Vein endothelial cell (primary cell): ENCODE results near the gene PAQR3. TPM values are rescaled to one million over a fixed set of nuclear protein-coding genes. Genes with fewer than 3 reads are reported as not detected.

ENCODE experiments used
- small RNA-seq: library from RNA; depleted of rRNA; stranded (forward); fragments of <200 nt; gene quantifications from one replicate; pipeline ENCODE3, GENCODE V24; 2012
- total RNA-seq: library from RNA; depleted of rRNA; stranded (reverse); fragments of >200 nt; gene quantifications from 2 replicates; pipeline ENCODE4 v1.2.3, GENCODE V29; 2012

The PAQR3 gene, protein sequence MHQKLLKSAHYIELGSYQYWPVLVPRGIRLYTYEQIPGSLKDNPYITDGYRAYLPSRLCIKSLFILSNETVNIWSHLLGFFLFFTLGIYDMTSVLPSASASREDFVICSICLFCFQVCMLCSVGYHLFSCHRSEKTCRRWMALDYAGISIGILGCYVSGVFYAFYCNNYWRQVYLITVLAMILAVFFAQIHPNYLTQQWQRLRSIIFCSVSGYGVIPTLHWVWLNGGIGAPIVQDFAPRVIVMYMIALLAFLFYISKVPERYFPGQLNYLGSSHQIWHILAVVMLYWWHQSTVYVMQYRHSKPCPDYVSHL
- total RNA-seq, result 10.5 and 16.9 TPM in 2 replicates

DNA sequence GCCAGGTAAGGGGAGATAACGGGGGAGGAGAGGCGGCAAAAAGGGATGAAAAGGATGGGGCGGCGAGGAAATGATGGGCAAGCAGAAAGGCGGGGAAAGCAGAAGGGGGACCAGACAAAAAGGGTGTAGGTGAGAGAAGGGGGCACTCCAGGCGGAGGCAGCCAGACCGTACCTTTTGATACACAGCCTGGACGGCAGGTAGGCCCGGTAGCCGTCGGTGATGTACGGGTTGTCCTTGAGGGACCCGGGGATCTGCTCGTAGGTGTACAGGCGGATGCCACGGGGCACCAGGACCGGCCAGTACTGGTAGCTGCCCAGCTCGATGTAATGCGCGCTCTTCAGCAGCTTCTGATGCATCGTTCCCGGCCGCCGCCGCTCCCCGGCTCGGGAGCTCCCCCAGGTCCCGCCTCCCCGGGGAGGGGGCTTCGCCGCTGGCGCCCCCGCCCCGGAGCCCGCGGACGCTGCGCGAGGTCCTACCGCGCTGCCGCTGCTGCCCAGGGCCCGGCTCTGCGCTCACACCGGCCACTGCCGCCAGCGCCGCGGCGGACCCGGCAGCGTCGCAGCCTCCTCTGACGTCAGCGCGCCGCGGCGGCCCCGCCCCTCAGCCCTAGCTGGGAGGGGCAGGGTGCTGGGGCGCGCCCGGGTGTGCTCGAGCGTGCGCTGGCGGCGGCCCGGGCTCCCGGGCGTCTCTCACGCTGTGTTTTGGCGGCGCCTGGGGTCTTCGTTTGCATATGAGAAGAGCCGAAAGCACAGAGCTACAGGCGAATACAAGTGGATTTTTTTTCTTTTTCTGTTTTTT is at the start of gene PAQR3:
TSS of gene PAQR3 (minus strand) at position 571 of the 799 bp plus-strand sequence. CDS start at position 357, 214 bp downstream.

Small RNA genes lying within 50 kb of the gene (small RNA-seq; reads per million reads assigned to genes)
- gene RN7SL127P, result not detected

Other genes starting within 250 kb of the PAQR3 start
- 90.2 and 131 TPM in 2 replicates for gene BMP2K, start 163.1 kb downstream of the PAQR3 start, total RNA-seq